CD4-positive, alpha-beta T cell treated with Interleukin-17A for 1 hour (primary cell): ENCODE measurements around the gene RABGEF1.
"Not testable (repeated sequence)": the region's sequence is repeated elsewhere in the genome, so short reads cannot be mapped to it uniquely, and the experiment has no call there.

Experiments
- DNase-seq: peaks from one replicate; pipeline ENCODE4 v3.0.0-alpha.2; 2020

RABGEF1 gene

DNA sequence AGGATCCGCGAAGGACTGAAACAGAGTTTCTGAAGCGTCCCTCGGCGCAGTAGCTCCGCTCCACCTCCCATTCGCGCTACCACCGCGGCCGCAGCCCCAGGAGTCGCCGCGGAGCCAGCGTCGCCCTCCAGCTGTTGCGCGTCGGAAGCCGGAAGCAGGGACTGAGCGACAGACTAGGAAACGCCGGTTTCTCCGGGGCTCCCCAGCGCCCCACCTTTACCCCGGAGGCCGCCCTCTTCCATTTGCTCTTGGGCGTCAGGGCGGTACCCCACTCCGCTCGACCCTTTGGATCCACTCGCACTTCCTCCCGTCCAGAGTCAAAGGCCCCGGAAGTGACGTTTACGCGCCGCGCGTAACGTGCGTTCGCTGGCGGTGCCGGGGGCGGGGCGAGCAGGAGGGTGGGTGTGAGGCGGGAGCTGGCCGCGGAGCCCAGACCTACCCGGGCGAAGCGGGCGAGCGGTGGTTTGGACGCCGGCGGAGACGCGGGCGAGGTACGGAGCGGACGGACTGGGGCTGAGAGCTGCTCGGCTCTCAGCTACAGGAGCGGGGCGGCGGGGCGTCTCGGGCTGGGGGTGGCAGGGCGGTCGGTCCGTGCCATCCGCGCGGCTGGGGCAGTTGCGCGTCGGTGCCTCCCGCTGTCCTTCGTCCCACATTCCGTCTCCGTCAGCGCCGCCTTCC lies at the start of gene RABGEF1:
TSS of gene RABGEF1 (plus strand) at position 432 of the 678 bp plus-strand sequence. CDS start 31,167 bp downstream, outside the sequence.
- DNase-seq: peak; percentile 97

DNA sequence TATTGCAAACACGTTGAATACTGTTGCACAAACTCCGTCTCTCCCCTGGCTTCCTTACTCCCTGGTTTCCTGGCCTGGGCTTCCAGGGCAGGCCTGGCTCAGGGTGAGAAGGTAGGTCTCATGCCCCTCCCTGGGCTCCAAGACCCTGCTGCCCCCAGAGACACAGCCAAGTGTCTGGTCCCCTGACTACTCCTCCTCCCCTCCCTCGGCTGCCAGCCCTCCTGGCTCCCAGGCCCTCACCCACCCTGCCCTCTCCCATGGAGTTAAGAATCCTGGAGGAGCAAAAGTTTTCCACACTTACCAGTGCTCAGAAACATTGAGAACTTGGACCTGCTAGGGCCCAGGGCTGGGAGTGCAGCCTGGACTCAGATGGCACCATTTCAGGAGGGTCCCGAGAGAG lies 47.2 kb upstream of the RABGEF1 start:
- no peak for DNase-seq

DNA sequence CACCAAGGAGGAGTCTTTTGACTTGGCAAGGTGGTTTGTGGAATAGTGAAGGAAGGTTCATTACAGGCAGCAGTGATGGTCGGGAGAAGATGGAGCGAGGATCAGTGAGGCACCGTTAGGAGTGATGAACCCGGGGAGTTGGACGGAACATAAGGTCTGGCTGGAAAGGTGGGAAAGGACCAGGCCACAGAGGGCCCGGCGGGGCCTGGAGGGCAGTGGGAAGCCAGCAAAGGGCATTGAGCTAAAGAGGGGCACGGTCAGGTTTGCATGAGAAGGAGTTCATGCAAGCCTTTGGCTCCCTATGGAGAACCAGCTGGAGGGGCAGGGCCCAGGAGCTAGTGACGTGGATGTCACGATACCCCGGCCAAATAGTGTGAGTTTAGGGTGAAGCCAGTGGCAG lies 46.2 kb upstream of the RABGEF1 start:
- DNase-seq: no peak

DNA sequence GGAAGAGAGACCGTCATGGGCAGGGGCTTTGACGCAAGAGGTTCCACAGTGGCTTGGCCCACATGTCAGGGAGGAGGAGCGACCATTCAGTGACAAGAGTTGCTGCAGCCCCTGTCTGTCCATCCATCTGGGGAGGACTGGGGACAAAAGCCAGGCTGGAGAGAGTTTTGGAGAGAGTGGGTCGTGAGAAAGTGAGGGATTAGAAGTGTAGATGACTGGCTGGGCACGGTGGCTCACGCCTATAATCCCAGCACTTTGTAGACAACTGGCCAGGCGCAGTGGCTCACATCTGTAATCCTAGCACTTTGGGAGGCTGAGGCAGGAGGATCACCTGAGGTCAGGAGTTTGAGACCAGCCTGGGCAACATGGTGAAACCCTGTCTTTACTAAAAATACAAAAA lies 45.1 kb upstream of the RABGEF1 start:
- not testable (repeated sequence) for DNase-seq

DNA sequence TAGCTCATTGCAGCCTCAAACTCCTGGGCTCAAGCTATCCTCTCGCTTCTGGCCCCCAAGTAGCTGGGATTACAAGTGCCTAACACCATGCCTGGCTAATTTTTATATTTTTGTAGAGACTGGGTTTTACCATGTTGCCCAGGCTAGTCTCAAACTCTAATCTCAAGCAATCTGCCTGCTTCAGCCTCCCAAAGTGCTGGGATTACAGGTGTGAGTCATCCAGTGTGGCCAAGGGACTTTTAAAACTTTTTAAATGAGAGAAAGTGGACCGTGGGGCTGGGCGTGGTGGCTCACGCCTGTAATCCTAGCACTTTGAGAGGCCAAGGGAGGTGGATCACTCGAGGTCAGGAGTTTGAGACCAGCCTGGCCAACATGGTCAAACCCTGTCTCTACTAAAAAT lies 44.4 kb upstream of the RABGEF1 start:
- not testable (repeated sequence) for DNase-seq

DNA sequence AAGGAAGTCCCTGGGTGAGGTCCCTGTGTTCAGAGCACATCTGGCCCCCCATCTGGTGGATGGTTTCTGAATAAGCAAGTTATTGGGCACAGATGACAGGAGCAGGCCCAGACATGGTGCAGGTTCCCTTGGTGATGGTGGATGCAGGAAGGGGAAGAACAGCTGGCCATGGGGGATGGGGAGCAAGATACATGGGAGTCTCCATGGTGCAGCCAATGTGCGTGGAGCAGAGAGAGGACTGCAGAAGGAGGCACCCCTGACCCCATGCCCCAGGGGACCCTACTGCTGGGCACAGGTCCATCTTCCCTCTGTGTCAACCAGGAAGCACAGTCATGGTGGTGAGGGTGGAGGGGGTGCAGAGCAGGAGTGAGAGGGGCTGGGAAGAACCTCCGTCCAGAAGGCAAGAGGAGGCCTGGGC lies 43.8 kb upstream of the RABGEF1 start:
- no peak for DNase-seq

DNA sequence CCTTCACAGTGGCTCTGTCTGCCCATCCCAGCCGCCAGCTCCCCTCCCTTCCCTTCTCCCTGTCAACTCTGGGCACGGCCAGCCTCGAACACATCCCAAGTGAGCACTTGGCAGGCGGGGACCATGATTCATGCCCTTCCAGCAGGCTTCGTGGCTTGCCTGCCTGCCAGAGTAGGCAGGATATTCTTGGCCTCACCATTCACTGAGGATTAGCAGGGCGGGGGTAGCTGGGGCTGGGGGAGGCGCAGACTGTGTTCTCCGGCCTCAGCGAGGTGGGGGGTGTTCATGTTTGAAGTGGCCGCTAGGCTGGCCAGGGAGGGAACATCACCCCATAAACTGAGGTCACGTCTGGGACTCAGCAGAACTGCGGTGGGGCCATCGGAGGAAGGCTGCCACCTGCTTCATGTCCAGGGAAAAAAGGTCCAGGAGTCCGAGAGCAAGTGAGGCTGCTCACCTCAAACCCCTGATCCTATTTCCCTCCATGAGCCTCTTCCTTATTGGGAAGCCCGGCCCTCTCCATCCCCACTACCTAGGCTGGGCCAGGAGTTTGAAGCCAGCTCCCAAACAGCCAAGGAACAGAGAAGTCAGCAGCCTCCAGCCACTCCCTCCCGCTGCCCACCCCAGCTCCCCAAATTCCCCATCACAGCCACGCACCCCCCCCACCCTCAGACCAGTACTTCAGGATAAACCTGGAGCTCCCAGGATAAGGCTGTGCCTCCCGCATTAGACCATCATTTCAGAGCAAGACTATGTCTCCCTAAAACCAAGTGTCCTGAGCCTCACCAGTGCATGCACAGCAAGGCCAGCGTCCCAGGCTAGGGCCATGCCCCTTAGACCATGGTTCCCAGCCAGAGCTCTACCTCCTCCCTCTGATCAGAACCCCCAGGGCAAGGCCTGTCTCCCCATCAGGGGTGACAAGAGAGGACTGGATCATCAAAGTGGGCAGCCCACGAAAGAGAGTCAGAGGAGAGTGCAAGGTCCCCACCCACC lies 42.8 kb upstream of the RABGEF1 start:
- DNase-seq: no peak

DNA sequence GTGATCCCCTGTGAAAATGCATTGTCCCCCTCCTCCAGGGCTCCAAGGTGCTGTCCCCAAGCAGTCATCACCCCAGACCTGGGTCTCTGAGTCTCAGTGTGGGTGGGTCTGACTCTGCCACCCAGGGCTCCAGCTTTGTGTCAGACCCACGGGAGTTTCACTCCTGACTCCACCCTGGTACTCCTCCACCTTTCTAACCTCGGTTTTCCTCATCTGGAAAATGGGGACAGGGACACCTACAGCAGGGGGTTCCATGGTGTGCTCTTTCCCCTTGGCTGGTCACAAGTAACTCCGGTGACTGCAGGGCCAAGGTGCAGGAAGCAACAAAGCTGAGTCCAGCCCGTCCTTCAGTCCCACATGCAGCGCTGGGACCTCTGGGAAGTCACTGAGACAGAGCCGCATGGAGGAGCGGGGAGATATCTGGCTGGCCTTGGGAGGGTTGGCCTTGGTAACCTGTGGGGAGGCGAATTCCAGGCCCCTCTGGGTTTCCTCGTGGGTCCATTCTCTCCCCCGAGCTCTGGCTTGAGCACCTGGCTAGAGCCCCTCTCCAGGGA lies 41.8 kb upstream of the RABGEF1 start:
- DNase-seq: no peak

DNA sequence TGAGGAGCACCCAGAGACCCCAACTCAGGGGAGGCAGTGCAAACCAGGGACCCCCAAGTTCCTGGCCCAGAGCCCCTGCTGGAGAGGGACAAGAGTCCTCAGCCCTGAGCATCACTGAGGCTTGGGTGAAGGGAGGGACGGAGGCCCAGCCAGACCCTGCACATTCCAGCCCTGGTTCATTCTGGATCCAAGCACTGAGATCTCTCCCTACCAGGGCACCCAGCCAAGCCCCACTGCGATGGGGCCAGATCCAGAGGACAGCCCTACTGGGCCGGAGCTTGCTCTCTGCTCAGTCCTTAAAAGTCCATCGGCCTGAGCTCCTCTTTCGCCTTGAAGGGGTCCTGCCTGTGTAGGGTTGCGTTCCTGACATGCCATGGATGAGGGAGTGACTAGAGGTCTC lies 40.5 kb upstream of the RABGEF1 start:
- no peak for DNase-seq

DNA sequence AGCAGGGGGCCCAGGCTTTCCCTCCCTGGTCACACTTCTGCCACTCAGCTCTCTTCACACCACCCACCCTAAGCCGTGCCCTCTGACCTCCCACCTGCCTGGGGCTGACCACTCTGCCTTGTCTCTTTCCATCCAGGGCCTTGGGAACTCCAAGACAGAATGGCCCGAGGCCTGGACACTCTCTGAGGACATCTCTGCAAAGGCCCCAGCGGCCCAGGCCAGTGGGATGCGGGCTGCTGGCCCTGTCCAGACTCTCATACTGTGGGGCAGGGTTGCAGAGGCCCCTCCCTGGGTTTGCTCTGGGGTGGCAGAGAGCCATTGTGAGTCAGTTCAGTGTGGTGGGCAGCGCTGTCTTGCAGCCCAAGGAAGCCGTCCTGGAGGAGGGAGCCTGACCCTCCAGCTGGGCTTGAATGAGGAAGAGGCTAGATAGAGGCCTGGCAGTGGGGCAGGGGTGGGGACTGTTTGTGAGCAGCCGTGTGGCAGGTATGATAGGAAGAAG lies 39.9 kb upstream of the RABGEF1 start:
- DNase-seq: no peak

DNA sequence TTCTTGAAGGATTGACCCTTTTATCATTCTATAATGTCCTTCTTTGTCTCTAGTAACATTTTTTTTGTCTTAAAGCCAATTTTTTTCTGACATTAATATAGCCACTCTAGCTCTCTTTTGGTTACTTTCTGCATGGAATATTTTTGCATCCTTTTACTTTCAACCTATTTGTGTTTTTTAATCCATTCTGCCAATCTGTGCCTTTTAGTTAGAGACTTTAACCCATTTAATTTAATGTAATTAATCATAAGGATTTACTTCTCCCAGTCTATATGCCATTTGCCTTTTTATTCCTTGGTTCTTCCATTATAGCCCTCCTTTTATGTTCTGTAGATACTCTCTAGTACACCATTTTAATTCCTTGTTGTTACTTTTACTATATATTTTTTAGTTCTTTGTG lies 32.7 kb upstream of the RABGEF1 start:
- DNase-seq: no peak

DNA sequence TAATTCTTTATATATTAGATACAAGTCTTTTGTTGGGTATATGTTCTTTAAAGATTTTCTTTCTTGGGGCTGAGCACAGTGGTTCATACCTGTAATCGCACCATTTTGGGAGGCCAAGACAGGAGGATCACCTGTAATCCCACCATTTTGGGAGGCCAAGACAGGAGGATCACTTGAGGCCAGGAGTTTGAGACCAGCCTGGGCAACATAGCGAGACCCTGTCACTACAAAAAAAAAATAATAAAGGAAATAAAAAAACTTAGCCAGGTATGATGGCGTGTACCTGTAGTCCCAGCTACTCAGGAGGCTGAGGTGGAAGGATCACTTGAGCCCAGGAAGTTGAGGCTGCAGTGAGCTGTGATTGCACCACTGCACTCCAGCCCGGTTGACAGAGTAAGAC lies 29.8 kb upstream of the RABGEF1 start:
- not testable (repeated sequence) for DNase-seq

DNA sequence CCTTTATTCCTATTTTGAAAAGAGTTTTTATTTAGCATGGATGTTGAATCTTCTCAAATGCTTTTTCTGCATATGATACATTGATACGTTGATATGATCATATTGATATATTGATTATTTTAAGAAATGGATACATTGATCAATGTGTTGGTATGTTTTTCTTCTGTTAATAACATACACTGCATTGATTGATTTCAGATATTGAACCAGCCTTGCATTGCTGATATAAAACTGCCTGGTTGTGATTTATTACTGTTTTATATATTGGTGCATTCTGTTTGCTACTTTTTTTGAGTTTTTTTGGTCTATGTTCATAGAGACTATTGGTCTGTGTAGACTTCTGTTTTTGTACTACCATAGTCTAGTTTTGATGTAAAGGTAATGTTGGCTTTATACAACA lies 26.8 kb upstream of the RABGEF1 start:
- no peak for DNase-seq

DNA sequence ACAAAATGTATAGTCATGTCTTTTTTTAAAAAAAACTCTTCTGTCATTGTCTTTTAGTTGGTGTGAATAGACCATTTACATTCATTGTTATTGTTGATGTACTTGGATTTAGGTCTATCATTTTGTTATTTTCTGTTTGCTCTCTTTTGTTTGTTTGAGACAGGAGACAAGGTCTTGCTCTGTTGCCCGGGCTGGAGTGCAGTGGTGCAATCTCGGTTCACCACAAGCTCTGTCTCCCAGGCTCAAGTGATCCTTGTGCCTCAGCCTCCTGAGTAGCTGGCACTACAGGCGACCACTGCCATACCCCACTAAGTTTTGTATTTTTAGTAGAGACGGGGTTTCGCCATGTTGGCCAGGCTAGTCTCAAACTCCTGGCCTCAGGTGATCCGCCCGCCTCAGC lies 23.9 kb upstream of the RABGEF1 start:
- not testable (repeated sequence) for DNase-seq

DNA sequence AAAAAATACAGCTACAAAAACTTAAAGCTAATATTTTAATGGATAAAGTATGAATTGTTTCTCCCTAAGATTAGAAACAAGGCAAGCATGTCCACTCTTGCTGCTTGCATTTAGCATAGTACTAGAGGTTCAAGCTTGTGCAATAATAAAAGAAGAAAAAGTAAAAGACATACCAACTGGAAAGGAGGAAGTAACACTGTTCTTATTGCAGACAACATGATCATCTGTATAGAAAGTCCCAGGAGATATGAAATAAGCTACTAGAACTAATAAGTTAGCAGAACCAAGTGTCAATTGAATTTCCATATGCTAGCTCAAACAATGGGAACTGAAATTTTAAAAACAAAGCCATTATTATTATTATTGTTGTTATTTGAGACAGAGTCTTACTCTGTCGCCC lies 20.0 kb upstream of the RABGEF1 start:
- no peak for DNase-seq

DNA sequence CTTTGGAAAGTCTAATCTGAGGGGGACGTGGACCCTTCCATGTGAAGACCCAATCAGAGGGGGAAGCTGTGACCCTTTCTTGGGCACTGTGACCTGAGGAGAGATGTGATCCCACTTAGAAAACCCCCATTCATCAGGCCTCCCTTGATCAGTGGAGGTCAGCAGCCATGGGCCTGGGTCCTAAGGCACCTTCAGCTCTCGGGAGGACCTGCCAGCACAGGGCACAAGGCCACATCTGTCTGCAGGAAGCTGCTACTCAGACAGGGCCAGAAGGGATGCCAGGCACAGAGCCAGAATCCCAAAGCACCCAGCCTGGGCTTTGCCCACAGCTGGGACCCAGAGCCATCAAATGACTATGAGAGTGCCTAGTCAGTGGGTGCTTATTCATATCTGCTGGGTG lies 14.7 kb upstream of the RABGEF1 start:
- no peak for DNase-seq

DNA sequence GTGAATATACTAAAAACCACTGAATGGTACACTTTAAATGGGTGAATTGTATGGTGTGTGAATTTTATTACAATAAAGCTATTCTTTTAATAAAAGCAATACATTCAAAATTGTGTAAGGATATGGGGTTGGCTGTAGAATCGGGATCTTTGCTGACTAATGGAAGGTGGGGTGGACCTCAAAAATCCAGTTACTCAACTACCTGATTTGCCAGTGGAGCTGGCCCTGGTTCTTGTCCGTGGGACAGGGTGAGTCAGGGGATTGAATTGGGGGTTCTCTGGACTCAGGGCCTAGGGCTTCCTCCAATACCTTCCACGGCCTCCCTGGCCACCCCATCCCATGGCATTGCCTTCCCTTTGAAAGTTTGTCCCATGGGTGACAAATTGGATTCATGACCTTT lies 13.5 kb upstream of the RABGEF1 start:
- DNase-seq: no peak

DNA sequence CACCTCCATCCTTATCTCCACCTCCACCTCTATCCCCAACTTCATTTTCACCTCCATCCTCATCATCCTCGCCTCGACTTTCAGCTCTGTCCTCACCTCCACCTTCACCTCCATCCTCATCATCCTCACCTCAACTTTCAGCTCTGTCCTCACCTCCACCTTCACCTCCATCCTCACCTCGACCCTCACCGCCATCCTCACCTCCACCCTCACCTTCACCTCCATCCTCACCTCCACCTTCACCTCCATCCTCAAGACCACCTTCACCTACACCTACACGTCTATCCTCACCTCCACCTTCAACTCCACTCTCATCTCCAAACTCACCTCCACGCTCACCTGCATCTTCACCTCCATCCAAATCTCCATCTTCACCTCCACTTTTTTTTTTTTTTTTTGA lies 12.0 kb upstream of the RABGEF1 start:
- DNase-seq: no peak

DNA sequence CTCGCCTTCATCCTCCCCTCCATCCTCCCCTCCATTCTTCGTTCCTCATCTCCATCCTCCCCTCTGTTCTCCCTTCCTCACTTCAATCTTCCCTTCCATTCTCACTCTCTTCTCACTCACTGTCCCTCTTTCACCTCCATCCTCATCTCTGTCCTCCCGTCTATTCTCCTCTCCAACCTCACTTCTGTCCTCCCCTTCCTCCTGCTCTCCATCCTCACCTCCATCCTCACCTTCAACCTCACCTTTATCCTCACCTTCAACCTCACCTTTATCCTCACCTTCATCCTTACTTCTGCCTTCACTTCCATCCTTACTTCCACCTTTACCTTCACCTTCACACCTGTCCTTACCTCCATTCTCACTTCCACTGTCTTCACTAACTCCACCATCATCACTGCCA lies 11.3 kb upstream of the RABGEF1 start:
- DNase-seq: no peak

DNA sequence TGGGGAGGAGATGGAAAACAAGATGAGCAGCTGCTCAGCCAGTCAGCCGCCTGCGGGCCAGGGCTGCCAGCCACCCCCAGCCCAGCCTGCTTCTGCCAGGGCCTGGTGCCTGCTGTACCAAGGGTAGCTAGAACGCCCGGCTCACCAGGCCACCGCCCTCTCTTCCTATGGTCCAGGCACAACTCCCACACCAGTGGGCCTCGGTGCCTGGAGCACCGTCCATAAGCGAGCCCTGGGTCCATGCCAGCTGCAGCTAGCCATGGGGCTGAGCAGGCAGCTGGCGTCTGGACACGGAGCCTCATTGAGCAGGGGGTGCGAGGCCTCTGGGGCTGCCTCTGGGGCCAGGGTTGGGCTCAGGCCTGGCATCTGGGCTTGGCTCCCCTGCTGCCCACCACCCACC lies 8.5 kb upstream of the RABGEF1 start:
- DNase-seq: no peak

DNA sequence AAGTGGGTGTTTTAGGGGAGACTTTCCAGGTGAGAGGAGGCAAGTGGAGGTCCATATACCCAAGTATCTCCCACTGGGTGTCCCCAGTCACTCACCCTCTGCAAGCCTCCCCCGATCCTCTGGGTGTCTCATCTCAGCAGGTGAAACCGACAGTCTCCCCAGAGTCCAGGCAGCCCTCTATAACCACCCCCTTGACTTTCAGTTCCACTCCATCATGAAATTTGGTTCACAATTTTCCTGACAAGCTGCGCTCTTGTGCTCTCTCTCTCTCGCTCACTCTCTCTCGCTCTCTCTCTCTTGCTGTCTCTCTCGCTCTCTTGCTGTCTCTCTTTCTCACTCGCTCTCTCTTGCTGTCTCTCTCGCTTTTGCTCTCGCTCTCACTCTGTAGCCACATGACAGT lies 8.1 kb upstream of the RABGEF1 start:
- DNase-seq: no peak

DNA sequence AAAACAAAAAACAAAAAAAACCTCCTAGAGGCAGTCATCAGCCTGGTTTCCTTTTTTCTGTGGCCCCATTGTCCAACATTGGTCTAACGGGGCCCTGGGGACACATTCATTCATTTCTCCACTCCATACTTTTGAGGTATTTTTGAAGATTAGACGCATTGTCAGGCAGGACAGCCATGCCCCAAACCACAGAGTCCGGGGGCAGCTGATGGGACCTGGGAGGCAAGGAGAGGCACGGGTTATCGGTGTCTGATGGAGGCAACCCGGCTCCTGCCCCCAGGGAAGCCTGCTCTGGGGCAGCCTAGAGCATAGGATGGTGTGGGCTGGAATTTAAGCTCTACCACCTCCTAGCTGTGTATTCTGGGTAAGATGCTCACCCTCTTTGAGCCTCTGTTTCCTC lies 6.5 kb upstream of the RABGEF1 start:
- DNase-seq: no peak

DNA sequence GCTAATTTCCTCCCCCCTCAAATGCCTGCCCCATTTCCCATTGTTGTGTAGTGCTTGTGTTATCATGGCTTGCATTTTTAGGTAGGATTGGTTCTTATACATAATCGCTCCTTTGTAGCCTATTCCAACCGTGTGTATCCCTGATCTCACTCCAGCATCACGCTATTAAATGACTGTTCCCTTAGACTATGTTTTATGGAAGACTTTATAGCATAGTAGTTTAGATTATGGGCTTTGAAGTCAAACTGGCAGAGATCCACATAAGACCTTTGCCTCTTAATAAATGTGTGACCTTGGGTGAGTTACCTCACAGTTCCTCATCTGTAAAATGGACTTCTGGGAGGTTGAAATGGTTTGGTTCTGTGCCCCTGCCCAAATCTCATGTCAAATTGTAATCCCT lies 5.4 kb upstream of the RABGEF1 start:
- DNase-seq: no peak

DNA sequence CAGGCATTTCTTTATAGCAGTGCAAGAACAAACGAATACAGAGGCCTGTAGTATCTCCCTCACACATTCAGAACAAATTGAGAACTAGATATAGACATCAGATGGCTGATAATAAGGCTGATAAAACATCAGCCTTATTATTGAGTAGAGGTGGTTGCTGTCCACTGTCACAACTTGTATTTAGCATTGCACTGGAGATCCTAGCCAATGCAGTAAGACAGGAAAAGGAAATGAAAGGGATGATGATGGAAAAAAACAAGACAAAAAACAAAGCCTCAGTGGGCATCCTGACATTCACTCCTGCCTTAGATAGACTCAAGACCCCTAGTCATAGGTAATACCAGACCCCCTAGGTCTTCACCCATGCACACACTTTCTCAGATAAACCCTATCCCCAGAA lies 4.7 kb upstream of the RABGEF1 start:
- no peak for DNase-seq
